Lower lobe of right lung (tissue), 2 donors: ENCODE measurements around the gene GFRA4. TPM values are rescaled to one million over a fixed set of nuclear protein-coding genes. Genes with fewer than 3 reads are reported as not detected.
A peak's percentile ranks its signal among the peaks of the same experiment; 100 is the strongest.

Source experiments
- ATAC-seq, 2 donors: fragments of 200-7000 bp; cut with Tn5 transposase; one replicate each; pipeline ENCODE4 v1.9.1; 2020 to 2022; ENCODE audit warnings: mild to moderate bottlenecking in 2 of 2, moderate library complexity in 2 of 2
- DNase-seq: peaks from one replicate; pipeline ENCODE4 v3.0.0-alpha.2; 2020
- H3K27ac ChIP-seq: fragments of 200-600 bp; one replicate; pipeline ENCODE4 v1.8.0; 2022
- H3K27me3 ChIP-seq: fragments of 200-600 bp; one replicate; pipeline ENCODE4 v1.8.0; 2022; ENCODE audit warnings: low read depth
- H3K36me3 ChIP-seq: fragments of 200-600 bp; one replicate; pipeline ENCODE4 v1.8.0; 2022; ENCODE audit warnings: mild to moderate bottlenecking
- H3K4me1 ChIP-seq: fragments of 200-600 bp; one replicate; pipeline ENCODE4 v1.8.0; 2022
- H3K4me3 ChIP-seq: fragments of 200-600 bp; one replicate; pipeline ENCODE4 v1.8.0; 2022; ENCODE audit warnings: mild to moderate bottlenecking
- H3K9me3 ChIP-seq: fragments of 200-600 bp; one replicate; pipeline ENCODE4 v1.8.0; 2022
- CTCF ChIP-seq: fragments of 200-600 bp; IDR thresholded peaks from one replicate; pipeline ENCODE4 v1.8.0; 2022; ENCODE audit warnings: antibody characterized with exemption, mild to moderate bottlenecking
- intact Hi-C: fragments of 100-400 bp; cut with DNase I; formaldehyde crosslinking; loops from one replicate; pipeline ENCODE4 v1.11.0; 2022
- total RNA-seq: library from RNA; stranded (reverse); fragmentation: NEBNext Ultra II Directional; extraction: Animal tissue kit (Norgen Biotek cat#: 25700); gene quantifications from one replicate; pipeline ENCODE4 v1.2.1, GENCODE V29; 2021
- donor health status: DM: no; HTN: yes; CAD: no; lungs with severe emphysema.

Gene GFRA4
- total RNA-seq, 1 donor from 2014 or later = not detected

- ATAC-seq (no peak), DNase-seq (no peak)
- H3K4me1 ChIP-seq = no peaks in the 10 kb centered on the region
- TF ChIP-seq CTCF = no peak
- H3K4me3 ChIP-seq = no peak overlapping the region
- no peaks in the 10 kb centered on the region for H3K9me3 ChIP-seq
- intact Hi-C loops = no loop called here
- H3K27ac ChIP-seq = no peak overlapping the region
- peaks cover 32% of the 10 kb centered on the region for H3K27me3 ChIP-seq
- no peaks in the 10 kb centered on the region for H3K36me3 ChIP-seq
Observed at GRCh38 chr20:3661814-3662665, 1.2 kb downstream of the GFRA4 start.

- H3K4me3 ChIP-seq = no peak overlapping the region
- no peak for DNase-seq
Observed at GRCh38 chr20:3661060-3661813, 2.0 kb downstream of the GFRA4 start.

GRCh38 chr20:3660262-3661059 lies 2.7 kb downstream of the GFRA4 start:
- no peak for ATAC-seq

More at GRCh38 chr20:3661060-3661813, 2.0 kb downstream of the GFRA4 start:
- Histone ChIP-seq H3K27ac (no peak overlapping the region), H3K9me3 (no peaks in the 10 kb centered on the region), H3K36me3 (no peaks in the 10 kb centered on the region), H3K4me1 (no peaks in the 10 kb centered on the region), H3K27me3 (peaks cover 32% of the 10 kb centered on the region)
- TF ChIP-seq CTCF = no peak
- no peak for ATAC-seq
- intact Hi-C loops = no loop called here

GRCh38 chr20:3659492-3660261 lies 3.5 kb downstream of the GFRA4 start:
- no peaks in the 10 kb centered on the region for H3K4me1 ChIP-seq
- H3K27ac ChIP-seq = no peak overlapping the region
- no peaks in the 10 kb centered on the region for H3K36me3 ChIP-seq
- DNase-seq (no peak), ATAC-seq (peak in 1 of 2 donors; percentile 17)
- intact Hi-C loops = no loop called here
- TF ChIP-seq CTCF = no peak
- no peaks in the 10 kb centered on the region for H3K9me3 ChIP-seq
- H3K27me3 ChIP-seq = peaks cover 32% of the 10 kb centered on the region
- no peak overlapping the region for H3K4me3 ChIP-seq

More at GRCh38 chr20:3660262-3661059, 2.7 kb downstream of the GFRA4 start:
- intact Hi-C loops = no loop called here
- Histone ChIP-seq H3K27me3 (peaks cover 32% of the 10 kb centered on the region), H3K9me3 (no peaks in the 10 kb centered on the region), H3K4me1 (no peaks in the 10 kb centered on the region), H3K27ac (no peak overlapping the region), H3K4me3 (no peak overlapping the region), H3K36me3 (no peaks in the 10 kb centered on the region)
- no peak for DNase-seq
- no peak for TF ChIP-seq CTCF
